NCI-H82 (cell line): ENCODE results near the gene CCDC149.

Source experiments
- DNase-seq: peaks from one replicate; lab custom pipeline; 2025; lab: John Stamatoyannopoulos, UW

CCDC149 gene

DNA sequence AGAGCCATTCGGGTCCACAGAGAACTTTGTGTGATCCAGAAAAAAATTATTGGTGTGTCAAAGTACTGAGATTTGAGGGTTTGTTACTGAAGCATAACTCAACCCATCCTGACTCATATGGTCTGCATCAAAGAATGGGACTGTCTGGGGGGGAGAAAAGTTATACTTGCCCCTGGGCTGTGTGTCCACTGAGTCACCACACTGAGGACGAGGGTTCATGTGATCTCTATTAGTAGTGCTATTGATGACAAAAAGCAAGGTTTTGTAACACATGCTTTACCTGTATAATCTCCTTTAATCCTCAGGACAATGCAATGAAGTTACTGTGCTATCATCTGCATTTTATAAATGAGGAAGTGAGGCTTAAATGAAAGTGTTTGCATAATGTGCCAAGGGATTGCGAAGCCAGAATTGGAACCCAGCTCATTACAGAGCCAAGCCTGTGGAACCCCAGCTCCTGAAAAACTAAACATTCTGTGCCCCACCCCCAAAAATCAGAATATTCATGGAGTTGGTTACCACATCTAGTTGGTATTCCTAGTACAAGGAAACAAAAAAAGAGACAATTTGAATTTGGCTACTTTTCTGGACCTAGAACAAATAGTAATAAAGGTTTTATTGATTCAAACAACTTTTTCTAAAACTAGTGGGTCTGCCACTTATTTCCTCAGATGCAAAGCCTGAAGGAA is 31.2 kb downstream of the CCDC149 start:
- no peak for DNase-seq

DNA sequence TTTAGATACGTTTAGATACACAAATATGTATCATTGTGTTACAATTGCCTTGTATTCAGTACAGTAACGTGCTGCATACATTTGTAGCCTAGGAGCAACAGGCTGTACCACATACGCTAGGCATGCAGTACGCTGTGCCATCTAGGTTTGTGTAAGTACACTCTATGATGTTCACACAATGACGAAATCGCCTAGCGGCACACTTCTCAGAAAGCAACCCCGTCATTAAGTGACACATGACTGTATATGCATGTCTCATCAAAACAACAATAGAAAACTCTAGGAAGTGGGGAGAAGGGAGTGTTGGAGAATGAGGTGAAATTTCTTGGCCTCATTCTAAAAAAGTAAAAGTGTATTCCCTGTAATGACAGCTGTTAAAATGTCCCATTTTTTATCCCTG is 32.7 kb downstream of the CCDC149 start:
- no peak for DNase-seq

DNA sequence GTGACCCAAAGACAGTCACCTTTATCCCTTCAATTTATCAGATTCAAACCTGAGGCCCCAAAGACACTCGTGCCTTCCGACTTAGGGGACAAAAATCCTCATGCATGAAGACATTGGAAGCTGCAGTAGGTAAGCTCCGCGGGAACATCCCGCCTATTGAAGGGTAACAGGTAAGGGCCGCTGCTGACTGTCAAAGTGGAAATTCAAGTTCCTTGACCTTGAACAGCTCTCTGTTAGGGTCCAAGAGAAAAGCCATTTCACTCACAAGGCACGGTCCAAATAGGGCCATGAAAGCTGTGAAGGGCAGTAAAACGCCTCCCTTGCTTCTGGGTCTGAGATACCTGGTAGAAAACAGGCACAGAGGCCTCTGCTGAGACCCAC is 34.2 kb downstream of the CCDC149 start:
- DNase-seq, result no peak

DNA sequence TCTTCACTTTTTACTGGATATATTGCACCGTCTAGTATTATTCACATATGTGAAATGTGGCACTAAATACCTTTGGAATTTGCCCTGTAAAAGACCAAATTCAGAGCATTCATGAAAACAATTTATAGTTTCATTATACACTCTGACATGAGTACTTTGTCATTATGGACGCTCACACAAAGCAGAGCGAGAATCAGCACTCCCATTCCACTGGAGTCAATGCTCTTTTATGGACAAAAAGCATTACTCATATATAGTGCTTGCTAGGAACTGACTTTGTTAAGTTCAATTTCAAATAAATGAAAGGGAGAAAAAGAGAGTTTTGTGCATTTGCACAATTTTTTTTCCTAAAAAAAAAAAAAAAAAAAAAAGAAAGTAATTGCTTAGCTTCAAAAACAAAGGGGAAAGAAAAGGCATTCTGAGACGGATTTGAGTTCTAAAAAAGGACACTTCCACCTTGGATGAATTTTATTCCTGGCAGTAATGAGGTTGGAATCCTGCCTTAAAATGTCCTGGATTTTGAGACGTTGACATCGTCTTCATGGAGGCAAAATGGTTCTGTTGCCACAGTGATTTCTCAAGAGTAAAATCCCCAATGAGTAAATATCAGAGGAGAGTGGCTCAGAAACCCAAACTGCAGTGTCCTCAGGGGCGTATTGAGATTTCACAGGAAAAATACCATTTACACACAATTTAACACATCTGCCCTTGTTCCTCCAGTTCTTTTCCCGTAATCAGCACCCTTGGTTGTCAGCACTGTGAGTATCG is 34.8 kb downstream of the CCDC149 start:
- no peak for DNase-seq

DNA sequence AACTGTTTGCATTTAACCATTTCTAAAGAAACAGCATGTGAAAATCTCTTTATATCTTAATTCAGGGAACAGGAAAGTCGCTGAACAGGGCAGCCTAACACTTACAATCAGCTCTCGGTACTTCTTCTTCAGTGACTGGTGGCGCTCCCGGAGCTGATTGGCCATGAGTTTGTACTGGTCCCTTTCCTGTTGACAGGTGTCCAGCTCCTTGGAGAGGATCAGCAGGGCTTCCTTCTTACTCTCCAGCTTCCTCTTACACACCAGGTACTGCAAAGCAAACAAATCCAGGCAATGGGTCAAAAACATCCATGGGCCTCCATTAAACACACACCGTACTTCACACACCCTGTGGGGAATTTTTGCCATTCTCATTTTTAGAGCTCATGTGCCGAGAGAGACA is 36.4 kb downstream of the CCDC149 start:
- DNase-seq, result no peak

DNA sequence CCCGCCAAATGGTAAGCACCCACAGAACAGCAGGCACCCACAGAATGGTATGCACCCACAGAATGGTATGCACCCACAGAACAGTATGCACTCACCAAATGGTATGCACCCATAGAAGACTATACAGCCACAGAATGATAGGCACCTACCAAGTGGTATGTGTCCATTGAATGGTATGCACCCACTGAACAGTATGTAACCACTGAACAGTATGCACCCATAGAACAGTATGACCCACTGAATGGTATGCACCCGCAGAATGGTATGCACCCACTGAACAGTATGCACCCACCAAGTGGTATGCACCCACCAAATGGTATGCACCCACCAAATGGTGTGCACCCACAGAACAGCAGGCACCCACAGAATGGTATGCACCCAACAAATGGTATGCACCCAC is 40.1 kb downstream of the CCDC149 start:
- DNase-seq, result no peak

DNA sequence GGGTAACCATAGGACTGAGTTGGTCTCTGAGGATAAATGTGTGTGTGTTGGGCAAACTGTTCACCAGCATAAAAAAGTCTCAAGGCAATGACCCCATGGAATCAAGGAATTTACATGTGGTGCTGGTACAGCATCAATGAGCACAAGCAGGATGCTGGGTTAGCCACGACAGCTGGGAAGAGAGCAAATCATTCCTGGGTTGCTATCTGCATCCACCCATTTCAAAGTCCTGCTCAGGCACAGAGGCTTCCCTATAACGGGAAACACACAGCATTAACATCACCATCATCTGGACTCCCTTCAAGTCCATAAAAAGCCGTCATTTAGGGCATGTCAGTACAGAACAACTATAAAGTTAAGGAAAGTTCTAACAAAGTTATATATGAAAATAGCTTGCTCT is 41.6 kb downstream of the CCDC149 start:
- DNase-seq, result no peak

DNA sequence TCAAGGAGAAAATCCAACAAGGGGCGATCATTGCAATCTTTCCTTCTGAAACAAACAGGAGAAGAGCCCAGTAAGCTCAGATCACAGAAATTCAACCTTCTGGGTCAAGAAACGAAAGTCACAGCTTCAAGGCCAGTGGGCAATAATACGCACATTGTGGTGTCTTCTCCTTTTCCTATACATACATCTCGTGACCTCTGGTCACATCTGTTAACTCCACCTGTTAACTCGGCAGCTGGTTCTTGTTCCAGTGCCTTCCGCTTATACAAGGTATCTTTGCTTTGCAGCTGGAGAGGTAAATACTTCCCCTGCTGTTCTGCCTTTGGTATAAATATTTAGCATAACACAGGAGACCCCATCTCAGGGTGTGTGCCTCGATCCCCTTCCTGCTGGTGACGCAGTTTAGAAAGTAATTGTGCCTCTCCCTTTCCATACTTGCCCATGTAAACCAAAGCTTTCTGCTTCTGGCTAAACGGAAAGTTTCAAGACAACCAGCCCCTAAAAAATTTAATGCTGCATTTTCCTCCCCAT is 45.0 kb downstream of the CCDC149 start:
- no peak for DNase-seq

DNA sequence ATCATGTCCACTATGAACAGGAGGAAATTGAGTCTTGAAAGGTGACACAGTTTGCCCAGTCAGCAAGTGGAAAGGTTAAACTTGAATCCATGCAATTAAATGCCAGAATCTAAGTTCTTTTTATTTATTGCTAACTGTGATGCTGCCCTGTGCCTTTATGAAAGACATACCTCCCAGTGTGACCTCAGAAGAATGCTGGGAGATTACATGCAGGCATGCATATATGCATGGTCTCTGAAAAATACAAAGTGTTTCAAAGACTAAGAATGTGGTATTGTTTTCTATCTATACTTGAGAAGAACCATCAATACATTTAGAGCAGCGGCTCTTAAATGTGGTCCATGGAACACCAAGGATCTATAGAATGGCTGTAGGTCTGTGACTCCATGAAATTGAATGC is 45.6 kb downstream of the CCDC149 start:
- no peak for DNase-seq

DNA sequence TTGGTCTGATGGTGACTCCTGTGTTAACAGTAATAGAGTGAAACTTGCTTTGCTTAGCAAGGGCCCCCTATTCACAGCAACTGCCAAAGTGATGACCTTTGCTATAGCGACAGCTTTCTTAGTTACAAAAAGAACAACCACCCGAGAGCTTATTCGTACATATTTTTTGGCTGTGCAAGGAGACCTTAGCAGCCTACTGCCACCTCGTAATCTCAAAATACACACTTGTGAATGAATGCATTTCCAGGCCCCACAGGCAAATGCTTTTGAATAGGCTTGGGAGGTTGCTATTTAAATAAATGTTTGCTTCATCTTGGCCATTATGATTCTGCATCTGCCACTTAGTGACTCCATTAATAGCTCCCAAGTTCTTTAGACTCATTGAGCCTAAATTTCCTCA is 47.4 kb downstream of the CCDC149 start:
- no peak for DNase-seq

DNA sequence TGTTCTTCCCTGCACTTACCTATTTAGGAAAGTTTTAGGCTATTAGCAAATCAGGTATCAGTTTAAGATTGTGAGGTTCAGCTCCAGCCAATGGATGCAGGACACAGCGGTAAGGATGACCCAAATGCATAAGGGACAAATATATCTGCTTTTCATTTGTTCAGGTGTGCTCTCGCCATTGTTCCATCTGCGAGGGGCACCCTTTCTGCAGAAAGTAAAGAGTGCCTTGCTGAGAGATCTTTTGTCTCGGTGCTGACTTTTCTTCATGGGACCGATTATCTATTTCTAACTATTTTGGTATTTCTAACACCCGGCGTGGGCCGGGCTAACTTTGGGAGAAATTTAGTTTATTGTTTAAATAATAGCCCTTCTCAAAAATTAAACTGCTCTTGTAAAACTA is 49.0 kb downstream of the CCDC149 start:
- no peak for DNase-seq

DNA sequence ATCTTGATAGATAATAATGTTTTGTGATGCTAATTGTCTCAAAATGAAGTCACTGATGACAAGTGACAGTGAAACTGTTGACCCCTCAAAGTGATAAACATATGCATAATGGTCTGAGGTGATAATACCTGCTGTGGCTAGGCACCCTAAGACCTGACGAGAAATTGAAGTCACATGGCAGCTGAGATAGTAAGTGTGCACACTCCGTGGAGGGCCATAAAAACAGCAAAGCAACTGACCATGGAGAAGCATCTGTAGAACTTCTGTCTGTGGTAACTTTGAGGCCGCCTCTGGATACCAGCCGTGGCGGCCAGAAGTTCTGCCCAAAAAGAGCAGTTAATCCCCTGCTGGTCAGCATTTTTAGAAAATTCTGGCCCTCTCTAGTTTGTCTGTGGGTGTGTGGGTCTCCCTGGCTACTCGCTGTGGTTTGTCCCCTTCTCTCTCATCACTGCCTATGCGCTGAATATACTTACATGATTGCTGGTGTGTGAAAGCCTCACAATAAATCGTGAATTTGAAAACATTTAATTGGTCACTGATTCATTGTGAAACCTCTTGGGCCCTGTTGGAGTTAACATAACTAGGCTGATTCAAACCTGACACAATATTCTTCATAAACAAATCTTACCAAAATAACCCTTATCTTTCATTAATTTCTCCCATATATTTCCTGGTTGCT is 50.6 kb downstream of the CCDC149 start:
- no peak for DNase-seq

DNA sequence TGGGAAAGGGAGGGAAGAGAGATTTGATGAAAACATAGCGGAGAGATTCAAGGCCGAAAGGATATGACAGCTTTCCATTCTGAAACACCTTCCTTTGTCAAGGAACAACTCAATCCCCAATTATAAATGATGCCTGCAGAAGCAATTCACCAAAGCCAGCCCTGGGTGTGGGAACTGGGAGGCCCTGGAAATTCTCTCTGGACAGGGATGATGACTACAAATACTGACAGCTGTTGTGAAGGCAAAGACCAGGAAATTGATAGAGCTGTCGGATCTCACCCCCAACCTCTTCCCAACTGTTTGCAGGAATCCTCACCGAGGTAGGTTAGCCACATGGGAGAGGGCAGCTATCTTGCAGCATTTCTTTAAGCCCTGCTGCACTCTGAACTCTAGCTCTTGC is 54.3 kb downstream of the CCDC149 start:
- peak; percentile 52 for DNase-seq

DNA sequence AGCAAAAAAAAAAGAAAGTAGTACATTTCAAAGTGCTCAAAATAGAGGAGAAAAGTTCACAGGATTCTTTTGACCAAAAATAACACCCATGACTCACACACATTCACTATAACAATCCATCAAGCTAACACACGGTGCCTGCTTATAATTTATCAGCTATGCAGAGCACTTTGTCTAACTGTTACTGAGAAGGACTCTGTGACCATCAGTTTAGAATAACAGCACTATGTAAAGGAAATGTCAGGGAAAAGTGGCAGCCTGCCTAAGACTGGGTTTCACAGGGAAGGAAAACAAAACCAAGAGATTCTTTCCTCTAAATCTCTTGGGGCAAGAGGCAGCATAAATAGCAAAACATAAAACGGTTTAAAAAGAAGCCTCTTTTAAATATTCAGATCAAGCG is 54.8 kb downstream of the CCDC149 start:
- DNase-seq, result no peak

DNA sequence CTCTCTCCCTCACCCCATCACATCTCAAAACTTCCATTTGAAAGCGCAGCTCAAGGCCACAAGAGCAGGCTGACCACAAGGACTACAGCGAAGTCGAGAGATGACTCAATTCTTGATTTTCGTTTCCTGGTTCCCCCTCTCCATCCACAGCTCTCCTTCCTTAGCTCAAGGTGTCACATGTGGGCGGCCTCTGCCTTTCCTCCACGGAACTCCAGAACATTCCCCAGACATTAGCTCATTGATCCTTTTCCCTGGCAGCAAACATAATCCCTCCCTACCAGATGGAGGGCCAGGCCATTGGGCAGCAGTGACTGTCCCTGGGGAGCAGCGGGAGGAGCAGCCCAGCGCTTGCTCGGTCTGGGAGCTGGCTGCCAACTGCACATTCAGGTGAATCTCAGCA is 56.3 kb downstream of the CCDC149 start:
- DNase-seq, result peak; percentile 83

DNA sequence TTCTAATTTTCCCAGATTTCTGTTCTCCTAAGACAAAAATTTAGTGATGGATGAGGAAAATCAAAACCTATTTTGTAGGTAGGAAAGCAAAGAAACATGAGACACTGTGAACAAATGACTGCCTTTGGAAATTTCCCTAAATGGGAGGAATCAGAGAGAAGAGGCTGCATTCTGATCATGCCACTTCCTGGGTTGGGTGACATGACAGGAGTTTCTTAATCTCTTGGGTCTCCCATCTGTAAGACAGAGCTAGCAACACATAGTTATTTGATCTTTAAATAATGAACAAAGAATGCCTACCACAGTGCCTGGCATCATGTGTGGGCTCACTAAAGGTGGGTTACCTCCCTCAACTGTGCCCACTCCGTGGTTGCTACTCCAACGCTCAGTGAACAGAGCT is 57.1 kb downstream of the CCDC149 start:
- no peak for DNase-seq

DNA sequence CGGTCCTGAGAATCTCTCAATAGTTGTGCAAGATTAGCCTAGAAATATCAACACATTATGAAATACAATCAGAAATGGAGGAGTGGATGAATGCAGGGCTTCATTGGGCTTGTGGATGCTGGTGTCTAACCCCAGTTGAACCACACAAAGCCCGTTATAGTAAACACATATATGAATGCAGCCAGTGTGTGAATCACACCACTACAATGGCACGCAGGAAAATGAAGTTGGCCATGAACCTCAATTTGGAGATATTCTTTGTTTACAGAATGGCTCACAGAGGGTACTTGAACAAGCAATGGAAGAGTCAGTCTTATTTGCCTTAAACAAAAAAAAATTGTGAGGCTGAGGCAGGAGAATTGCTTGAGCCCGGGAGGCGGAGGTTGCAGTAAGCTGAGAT is 59.7 kb downstream of the CCDC149 start:
- no peak for DNase-seq

DNA sequence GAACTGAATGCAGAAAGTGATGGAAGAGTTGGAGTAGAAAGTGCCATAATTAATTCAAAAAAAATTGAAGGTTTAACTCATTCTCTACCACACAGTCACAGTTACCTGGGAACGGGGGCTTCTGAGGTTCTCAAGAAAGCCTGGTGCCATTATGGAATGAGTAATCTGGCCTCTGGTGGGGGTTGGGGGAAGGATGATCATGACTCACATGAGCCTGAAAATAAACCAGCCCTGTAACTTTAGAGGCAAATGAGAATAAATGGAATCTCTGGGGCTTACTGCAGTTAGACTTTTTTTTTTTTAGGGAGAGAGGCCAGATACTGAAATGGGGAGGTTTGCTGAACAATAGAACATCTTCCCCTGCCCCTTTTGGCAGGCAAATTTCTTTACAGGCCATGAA is 62.2 kb downstream of the CCDC149 start:
- DNase-seq, result no peak

DNA sequence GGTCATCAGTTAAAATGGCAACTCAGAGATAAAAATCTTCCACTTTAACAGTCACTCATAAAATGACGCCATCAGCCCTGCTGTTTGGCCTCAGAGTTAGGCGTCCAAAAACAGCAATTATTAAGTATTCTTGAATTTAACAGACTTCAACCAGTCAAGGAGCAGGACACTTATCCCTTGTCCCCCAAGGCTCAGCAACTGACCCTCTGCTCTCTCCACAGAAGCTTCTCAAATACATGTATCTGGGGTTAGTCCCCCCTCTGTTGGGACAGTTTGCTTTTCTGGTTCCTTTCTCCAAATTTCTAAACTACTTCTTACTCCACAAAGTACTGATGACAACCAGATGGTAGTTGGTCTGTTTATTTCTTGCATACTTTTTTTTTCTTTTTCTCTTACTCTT is 63.1 kb downstream of the CCDC149 start:
- DNase-seq, result no peak

DNA sequence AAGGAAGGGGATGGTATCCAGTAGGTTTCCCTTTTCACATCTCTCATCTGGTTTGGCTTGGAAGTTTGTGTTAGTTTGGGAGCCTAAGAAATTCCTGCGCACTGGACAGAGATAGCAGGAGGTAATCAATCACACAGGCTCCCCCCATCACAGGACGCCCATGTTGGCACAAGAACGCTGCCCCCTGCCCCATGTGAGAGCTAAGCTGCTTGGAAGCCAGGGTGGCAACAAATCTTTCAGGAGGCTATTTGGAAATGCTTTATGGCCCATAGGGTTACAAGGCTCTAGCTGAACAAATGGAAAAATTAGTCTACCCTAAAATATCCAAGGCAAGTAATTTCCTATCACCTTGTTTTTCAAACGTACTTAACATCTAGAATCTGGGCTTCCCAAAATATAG is 63.5 kb downstream of the CCDC149 start:
- no peak for DNase-seq

DNA sequence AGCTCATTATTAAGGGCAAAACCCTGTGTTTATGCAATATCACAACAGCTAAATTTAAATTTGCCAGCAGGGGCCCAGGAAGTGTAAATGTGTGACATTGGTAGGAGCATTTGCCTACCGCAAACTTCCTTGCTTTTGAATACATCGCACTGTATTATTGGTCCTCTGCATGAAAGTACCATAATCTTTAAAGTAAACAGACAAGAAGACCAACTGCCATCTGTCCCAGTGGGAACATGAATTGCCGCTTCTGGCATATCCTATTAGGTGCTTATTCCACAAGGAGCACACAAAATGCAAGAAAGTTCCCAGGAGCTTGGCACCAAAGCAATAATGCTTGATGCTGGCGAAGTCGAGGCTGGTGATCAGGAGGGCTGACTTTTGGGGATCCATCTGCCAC is 66.1 kb downstream of the CCDC149 start:
- DNase-seq, result peak; percentile 95

DNA sequence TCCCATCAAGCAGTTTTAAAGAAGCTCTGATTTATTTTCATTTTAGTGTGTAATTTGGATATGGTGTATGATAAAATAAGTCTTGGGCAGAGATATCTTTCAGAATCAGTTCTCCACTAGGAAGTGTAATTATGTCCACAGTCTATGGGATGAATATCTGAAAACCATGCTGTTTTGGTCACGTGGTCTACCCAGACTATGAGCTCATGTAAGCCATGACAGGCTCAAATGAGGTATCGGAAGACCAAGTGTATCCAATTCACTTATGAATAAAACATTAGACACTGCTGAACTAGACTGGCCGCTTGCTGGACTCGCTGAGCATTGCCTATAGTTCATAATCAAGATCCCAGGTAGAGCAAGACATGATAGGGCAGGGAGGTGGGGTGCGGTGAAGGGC is 66.9 kb downstream of the CCDC149 start:
- no peak for DNase-seq

DNA sequence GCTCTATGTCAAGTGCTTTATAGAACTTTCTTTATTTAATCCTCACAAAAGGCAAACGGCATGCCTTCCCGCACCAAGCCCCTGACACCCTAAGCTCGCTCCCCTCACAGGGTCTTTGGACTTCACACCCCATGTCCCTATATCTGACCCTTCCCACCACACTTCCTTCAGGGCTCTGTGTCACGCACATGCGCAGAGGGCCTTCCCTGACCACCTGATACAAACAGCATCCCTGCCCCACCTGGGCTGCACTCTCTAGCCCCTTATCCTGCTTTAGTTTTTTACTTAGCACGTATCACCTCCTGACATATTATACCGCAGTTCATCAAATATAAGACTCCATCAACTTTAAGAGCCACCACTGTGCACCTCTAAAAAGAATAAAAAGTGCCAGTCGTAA is 67.7 kb downstream of the CCDC149 start:
- no peak for DNase-seq
